A673 (cell line): Measurements from ENCODE around the gene ZNF189.

ENCODE experiments used
- EZH2 ChIP-seq: fragments of 200-600 bp; sonication (generic); IDR thresholded peaks from 2 replicates; pipeline ENCODE4 v1.6.1; 2017; ENCODE audit warnings: borderline replicate concordance, low read depth, mild to moderate bottlenecking, mixed read lengths, antibody characterized with exemption, low read length; ENCODE audit not compliant: poor library complexity, severe bottlenecking
- TF ChIP-seq, protein P1 (sequence below): fragments of 300-800, 200-600 bp; sonication (generic); conservative IDR thresholded peaks from 2 replicates; pipeline ENCODE4 v1.5.1; 2017; ENCODE audit warnings: low read depth, mild to moderate bottlenecking, antibody characterized with exemption, low read length, moderate library complexity, mixed read lengths

DNA sequence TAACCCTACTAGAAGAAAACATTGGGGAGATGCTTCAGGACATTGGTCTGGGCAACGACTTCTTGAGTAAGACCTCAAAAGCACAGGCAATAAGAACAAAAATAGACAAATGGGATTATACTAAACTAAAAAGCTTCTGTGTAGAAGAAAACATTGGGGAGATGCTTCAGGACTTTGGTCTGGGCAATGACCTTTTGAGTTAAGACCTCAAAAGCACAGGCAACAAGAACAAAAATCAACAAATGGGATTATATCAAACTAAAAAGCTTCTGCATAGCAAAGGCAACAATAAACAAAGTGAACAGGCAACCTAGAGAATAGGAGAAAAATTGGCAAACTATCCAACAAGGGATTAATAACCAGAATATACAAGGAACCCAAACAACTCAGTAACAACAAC, 4.0 kb upstream of the ZNF189 start:
- TF ChIP-seq, protein P1, sequence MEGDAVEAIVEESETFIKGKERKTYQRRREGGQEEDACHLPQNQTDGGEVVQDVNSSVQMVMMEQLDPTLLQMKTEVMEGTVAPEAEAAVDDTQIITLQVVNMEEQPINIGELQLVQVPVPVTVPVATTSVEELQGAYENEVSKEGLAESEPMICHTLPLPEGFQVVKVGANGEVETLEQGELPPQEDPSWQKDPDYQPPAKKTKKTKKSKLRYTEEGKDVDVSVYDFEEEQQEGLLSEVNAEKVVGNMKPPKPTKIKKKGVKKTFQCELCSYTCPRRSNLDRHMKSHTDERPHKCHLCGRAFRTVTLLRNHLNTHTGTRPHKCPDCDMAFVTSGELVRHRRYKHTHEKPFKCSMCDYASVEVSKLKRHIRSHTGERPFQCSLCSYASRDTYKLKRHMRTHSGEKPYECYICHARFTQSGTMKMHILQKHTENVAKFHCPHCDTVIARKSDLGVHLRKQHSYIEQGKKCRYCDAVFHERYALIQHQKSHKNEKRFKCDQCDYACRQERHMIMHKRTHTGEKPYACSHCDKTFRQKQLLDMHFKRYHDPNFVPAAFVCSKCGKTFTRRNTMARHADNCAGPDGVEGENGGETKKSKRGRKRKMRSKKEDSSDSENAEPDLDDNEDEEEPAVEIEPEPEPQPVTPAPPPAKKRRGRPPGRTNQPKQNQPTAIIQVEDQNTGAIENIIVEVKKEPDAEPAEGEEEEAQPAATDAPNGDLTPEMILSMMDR = no peak
- TF ChIP-seq EZH2 = no peak
